ENCODE results near the gene SLC16A6. TPM values are rescaled to one million over a fixed set of nuclear protein-coding genes. Genes with fewer than 3 reads are reported as not detected.

Gene SLC16A6
- polyA plus RNA-seq, 1 donor (not counting 4 experiments of a cell fraction or from before 2014, with no cell fraction given), result 0.14 TPM

DNA sequence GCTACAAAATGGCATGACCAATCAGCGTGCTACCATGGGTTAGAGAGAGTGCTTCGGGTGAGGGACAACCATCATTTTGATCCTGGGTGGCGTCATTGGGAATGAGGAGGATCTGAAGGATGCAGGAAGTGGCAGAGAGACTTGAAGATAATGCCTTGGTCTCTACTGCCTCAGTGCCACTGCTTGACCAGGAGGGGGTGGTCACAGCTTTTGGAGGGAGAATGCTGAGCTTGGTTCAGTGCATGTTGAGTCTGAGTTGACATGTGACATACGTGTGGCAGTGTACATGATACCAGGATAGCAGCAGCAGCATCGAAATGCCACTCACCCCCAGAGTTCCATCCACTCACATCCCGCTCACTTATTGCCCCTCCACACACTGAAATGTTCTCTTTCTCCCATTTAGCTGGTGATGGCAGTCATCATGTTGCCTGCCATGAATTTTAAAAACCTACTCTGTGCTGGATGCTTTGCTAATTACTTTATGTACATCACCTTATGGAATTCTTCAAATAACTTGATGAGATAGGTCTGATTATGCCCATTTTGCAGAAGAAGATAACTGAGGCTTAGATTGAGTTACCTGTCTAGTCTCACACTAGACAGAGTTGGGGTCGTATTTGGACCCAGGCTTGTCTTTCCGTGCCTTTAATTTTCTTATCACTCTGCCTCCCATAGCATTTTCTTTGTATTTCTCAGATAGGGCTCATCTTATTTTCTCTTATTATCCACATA lies 37.1 kb upstream of the SLC16A6 start:
- no peak overlapping the region for H3K4me3 ChIP-seq (ENCODE audit: control insufficient read depth in 2 of 3, extremely low read depth in 1 of 3, insufficient read depth in 2 of 3, low read depth in 1 of 3, low read length in 3 of 3)
- no peak overlapping the region for H3K4me2 ChIP-seq (ENCODE audit: control insufficient read depth, extremely low read depth, insufficient read depth, low read depth, low read length)
- H3K36me3 ChIP-seq (ENCODE audit: control insufficient read depth in 2 of 2, extremely low read depth in 1 of 2, insufficient read depth in 2 of 2, low read length in 2 of 2), result no peaks in the 10 kb centered on the region
- H3K9me3 ChIP-seq (ENCODE audit: control insufficient read depth, low read depth, low read length), result no peaks in the 10 kb centered on the region
- dilution Hi-C loops (cut with MboI; ENCODE audit: extremely low pct_ligation_motif_present, low sequenced_read_pairs), result no loop called here
- H3K4me1 ChIP-seq (ENCODE audit: control insufficient read depth, extremely low read depth, insufficient read depth, low read length), result peaks cover 7% of the 10 kb centered on the region
- TF ChIP-seq CTCF (optimal IDR thresholded peaks at IDR 0.05 in 1 of 3, IDR thresholded peaks at IDR 0.05 in 1 of 3, conservative IDR thresholded peaks at IDR 0.05 in 1 of 3; ENCODE audit: extremely low read depth in 1 of 3, insufficient read depth in 2 of 3, low read length in 3 of 3) (no peak), EZH2 (IDR thresholded peaks at IDR 0.05; ENCODE audit: low read length) (no peak)
- no peaks in the 10 kb centered on the region for H3K27me3 ChIP-seq (ENCODE audit: control insufficient read depth, extremely low read depth, insufficient read depth, low read length)
- H3K9ac ChIP-seq (ENCODE audit: control insufficient read depth, extremely low read depth, insufficient read depth, low read length), result no peak overlapping the region
- no peak overlapping the region for H2AFZ ChIP-seq (ENCODE audit: control insufficient read depth, low read length)
- no peak overlapping the region for H3K27ac ChIP-seq (ENCODE audit: control insufficient read depth, insufficient read depth, low read length)
- FAIRE-seq (no peak), DNase-seq (ENCODE audit: low read depth, low spot score) (no peak)
- no peaks in the 10 kb centered on the region for H3K9me1 ChIP-seq (ENCODE audit: control insufficient read depth, extremely low read depth, insufficient read depth, low read length)
- no peaks in the 10 kb centered on the region for H4K20me1 ChIP-seq (ENCODE audit: control insufficient read depth, extremely low read depth, insufficient read depth, low read length)
- no peaks in the 10 kb centered on the region for H3K79me2 ChIP-seq (ENCODE audit: control insufficient read depth, insufficient read depth, low read length)

- no peak for TF ChIP-seq CTCF (optimal IDR thresholded peaks at IDR 0.05 in 1 of 3, IDR thresholded peaks at IDR 0.05 in 1 of 3, conservative IDR thresholded peaks at IDR 0.05 in 1 of 3; ENCODE audit: extremely low read depth in 1 of 3, insufficient read depth in 2 of 3, low read length in 3 of 3)
- Histone ChIP-seq H3K4me3 (ENCODE audit: control insufficient read depth in 2 of 3, extremely low read depth in 1 of 3, insufficient read depth in 2 of 3, low read depth in 1 of 3, low read length in 3 of 3) (no peak overlapping the region), H3K36me3 (ENCODE audit: control insufficient read depth in 2 of 2, extremely low read depth in 1 of 2, insufficient read depth in 2 of 2, low read length in 2 of 2) (no peaks in the 10 kb centered on the region), H3K9me1 (ENCODE audit: control insufficient read depth, extremely low read depth, insufficient read depth, low read length) (no peaks in the 10 kb centered on the region), H2AFZ (ENCODE audit: control insufficient read depth, low read length) (no peak overlapping the region), H3K9ac (ENCODE audit: control insufficient read depth, extremely low read depth, insufficient read depth, low read length) (no peak overlapping the region), H3K27me3 (ENCODE audit: control insufficient read depth, extremely low read depth, insufficient read depth, low read length) (no peaks in the 10 kb centered on the region), H3K27ac (ENCODE audit: control insufficient read depth, insufficient read depth, low read length) (no peak overlapping the region), H3K4me1 (ENCODE audit: control insufficient read depth, extremely low read depth, insufficient read depth, low read length) (peaks cover 7% of the 10 kb centered on the region), H3K4me2 (ENCODE audit: control insufficient read depth, extremely low read depth, insufficient read depth, low read depth, low read length) (no peak overlapping the region), H3K9me3 (ENCODE audit: control insufficient read depth, low read depth, low read length) (no peaks in the 10 kb centered on the region), H3K79me2 (ENCODE audit: control insufficient read depth, insufficient read depth, low read length) (no peaks in the 10 kb centered on the region), H4K20me1 (ENCODE audit: control insufficient read depth, extremely low read depth, insufficient read depth, low read length) (no peaks in the 10 kb centered on the region)
- dilution Hi-C loops (cut with MboI; ENCODE audit: extremely low pct_ligation_motif_present, low sequenced_read_pairs), result no loop called here
- no peak for FAIRE-seq
- DNase-seq (ENCODE audit: low read depth, low spot score), result no peak
These were observed 35.8 kb upstream of the SLC16A6 start for GRCh38 chr17:68326681-68327080.

All from keratinocyte (primary cell).